Left colon (tissue), 2 donors: ENCODE data around the gene ZBTB21. TPM values are rescaled to one million over a fixed set of nuclear protein-coding genes. Genes with fewer than 3 reads are reported as not detected.

Experiments
- ATAC-seq: fragments of 200-7000 bp; cut with Tn5 transposase; one replicate; pipeline ENCODE4 v1.9.1; 2020; ENCODE audit warnings: mild to moderate bottlenecking, moderate library complexity
- DNase-seq, 2 donors: peaks; one replicate each; pipeline ENCODE4 v3.0.0-alpha.2; 2020
- intact Hi-C, 2 donors: fragments of 100-400 bp; cut with DNase I in 1 of 2; cut with micrococcal nuclease in 1 of 2; formaldehyde crosslinking; loops; one replicate each; pipeline versions ENCODE4 v1.11.2 to v1.14.0; 2022; cut with DNase I, micrococcal nuclease
- total RNA-seq, 2 donors: library from RNA; stranded (reverse); fragmentation: NEBNext Ultra II Directional; extraction: Animal tissue kit (Norgen Biotek cat#: 25700); gene quantifications; one replicate each; pipeline ENCODE4 v1.2.1, GENCODE V29; 2021
- donor health status: DM: no; HTN: no; CAD: no.
- donor health status: DM: yes; HTN: yes; CAD: no.

Gene ZBTB21
- total RNA-seq, 2 donors from 2014 or later = 15.1 to 15.2 TPM

DNA sequence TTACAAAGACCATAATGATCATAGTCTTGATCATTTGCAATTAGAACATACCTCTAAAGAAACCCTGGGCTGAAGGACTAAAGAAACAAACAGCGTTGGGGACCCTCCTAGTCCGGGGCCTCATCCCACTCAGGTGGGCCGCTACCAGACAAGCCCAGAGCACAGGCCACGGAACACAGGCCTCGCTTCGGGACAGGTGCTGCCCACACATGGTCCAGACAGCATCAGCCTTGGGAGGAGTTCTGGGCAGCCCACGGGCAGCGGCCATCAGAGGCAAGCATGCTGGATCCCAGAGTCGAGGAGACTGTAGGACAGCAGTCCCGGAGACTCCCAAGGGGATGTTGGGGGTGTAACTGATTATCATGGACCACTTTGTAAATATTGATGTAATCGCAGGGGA is 61.3 kb downstream of the ZBTB21 start:
- DNase-seq = no peak
- no peak for ATAC-seq
- intact Hi-C loops = no loop called here

DNA sequence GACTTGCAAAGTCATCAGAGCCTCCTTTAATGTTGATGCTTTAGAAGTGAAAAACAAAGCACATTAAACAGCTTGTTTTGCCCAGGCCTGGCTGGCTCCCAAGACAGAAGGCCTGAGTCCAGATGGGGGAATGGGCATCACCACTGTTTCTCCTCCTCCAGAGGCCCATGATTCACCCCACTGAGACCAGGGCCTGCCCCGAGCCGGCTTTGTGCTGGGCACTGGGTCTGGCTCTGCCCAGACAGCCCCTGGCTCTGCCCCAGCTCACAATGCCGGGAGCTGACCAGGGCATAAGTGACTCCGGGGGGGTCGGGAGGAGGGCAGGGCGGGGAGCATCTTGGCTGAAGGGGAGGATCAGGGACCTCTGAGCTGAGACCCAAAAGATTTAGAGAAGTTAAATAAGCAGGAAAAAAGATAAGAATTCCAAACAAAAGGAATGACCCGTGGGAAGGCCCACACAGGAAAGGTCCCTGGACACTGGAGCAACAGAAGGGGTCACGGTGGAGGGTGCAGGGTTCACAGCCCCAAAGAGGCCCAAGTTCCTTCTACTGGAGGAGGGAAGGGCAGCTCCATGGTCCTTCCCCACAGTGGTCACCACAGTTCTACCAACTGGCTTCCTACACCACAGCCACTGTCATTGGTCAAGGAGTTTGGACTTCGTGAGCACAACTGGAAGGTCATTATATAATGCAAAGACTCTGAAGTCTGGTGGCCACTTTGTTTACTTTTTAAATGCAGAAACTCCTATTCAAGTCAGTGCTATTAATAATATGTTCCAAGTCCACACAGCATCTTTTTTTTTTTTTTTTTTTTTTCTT is 61.9 kb downstream of the ZBTB21 start:
- no peak for DNase-seq
- intact Hi-C loops = no loop called here
- ATAC-seq = no peak

DNA sequence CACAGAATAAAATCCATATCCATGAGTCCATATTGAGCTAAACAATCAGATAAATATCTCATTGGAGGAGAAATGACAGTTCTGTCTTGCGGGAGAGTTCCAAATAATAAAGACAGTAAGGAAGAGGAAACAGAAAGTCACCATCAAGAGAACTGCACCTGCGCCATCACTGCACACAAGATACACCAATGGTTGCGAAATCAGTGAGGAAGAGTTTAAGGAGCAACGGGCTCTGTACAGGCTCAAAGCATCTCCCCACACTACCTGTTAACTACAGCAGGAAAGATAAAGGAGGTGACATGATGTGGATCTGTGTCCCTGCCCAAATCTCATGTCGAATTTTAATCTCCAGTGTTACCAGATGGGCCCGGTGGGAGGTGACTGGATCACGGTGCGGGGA is 64.2 kb downstream of the ZBTB21 start:
- DNase-seq (no peak), ATAC-seq (no peak)
- intact Hi-C loops = no loop called here

DNA sequence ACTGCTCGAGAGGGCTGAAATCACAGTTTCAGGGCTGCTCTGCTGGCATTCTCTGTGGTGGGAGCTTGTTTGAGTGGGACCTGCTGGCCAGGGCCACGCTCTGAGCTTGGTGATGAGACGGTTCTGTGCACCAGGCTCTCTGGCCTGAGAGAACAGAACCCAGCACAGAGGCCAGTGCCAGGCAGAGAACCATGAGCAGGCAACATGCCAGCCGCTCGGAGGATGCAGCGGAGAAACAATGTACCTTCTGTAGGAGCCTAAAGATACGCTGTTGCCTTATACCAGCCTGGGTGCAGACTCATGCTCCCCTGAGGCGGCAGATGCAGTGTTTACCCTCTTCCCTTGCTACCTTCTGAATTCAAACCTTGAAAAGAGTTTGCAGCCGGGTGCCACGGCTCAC is 66.3 kb downstream of the ZBTB21 start:
- intact Hi-C loops = no loop called here

DNA sequence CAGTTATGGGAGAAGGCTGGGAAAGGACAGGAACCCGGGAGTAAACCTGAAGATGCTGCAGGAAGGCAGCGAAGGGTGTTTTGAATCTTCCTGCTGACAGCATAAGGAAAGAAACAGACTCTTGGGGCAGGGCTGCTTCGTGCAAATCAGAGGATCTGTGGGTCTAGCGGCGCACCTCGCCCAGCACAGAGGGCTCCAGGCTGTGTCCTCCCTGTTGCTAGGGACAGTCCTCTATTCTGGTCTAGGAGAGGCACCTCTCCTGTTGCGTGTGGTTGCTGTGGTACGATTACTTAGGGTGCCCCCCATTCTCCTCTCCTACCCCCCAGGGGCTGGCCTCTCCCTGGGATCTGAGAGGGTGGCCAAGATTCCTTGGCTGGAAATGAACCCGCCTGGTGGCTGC is 67.7 kb downstream of the ZBTB21 start:
- DNase-seq = no peak
- no peak for ATAC-seq
- intact Hi-C loops = no loop called here

More for the DNA sequence above, 66.3 kb downstream of the ZBTB21 start:
- no peak for DNase-seq
- ATAC-seq = no peak

DNA sequence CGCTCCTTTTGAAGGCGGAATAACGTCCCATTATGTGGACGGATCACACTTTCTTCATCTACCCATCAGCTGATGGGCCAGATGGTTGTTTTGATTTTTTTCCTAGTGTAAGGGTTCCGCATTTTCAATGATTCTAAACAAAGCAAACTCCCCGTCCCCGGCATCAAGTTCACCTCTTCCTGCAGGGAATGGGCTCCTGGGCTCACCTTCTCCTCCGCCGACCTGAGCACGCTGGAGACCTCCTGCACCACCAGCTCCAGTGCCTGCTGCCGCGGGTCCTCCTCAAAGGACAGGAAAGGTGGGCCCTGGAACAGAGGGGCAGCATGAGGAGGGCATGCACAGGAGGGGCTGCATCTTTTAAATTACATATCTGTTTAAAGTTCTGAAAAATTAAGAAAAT is 68.2 kb downstream of the ZBTB21 start:
- DNase-seq = no peak
- intact Hi-C loops = no loop called here
- no peak for ATAC-seq

DNA sequence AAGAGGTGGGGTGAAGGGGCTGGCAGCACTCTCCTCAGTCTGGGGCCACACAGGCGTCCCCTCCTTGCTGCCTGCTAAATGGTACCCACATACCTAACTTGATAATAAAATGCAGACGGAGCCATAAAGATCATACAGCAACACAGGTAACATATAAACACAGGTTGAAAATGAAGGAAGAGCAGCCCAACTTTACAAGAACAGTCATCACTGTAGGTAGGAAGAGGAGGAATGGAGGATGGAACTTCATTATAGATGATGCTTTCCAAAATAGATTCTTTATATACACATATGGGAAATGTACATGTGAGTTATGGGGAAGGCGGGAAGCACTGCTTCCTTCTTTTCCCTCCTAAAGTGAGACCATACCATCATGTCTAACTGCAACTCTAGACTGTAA is 69.7 kb downstream of the ZBTB21 start:
- DNase-seq = no peak
- ATAC-seq = no peak
- intact Hi-C loops = no loop called here

DNA sequence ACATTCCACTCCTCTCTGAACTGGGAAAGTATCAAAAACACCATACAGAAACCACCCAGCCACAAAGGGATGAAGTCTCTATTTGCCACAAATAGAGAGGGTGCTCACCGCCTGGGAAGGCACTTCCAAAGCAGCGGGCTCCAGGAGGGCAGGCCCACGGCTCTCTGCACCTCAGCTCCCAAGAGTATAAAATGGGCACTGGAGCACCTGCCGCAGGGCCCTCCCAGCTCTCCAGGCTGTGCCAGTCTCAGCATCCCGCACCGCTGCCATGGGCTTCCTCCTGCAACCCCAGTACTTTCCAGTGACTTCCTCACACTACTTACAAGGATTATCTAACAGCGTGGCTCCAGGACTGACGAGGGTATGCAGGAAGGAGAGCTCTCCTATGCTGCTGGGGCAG is 70.8 kb downstream of the ZBTB21 start:
- DNase-seq = no peak
- intact Hi-C loops = no loop called here
- no peak for ATAC-seq

Other genes starting within 250 kb of the ZBTB21 start
- 10 to 100 TPM; 11.0 to 16.0 TPM for gene RIPK4, start 243.3 kb downstream of the ZBTB21 start, total RNA-seq
- 1 to 10 TPM; 5.1 to 7.8 TPM for gene PRDM15, start 131.0 kb downstream of the ZBTB21 start, total RNA-seq
- 10 to 100 TPM; 13.5 to 17.7 TPM for gene C2CD2, start 56.3 kb downstream of the ZBTB21 start, total RNA-seq
- gene UMODL1, start 61.0 kb upstream of the ZBTB21 start, total RNA-seq = under 1 TPM; 0.28 to 0.43 TPM
- gene ABCG1, start 208.8 kb upstream of the ZBTB21 start, total RNA-seq = 10 to 100 TPM; 17.0 to 86.9 TPM